NCI-H526 treated with DMSO at 0.1 percent for 48 hours (cell line): ENCODE measurements around the gene FAM81A.
"Not testable (repeated sequence)": the region's sequence is repeated elsewhere in the genome, so short reads cannot be mapped to it uniquely, and the experiment has no call there.

Source experiments
- DNase-seq: peaks from one replicate; lab custom pipeline; 2025; lab: John Stamatoyannopoulos, UW

FAM81A gene

GRCh38 chr15:59437817-59438624 lies at the start of gene FAM81A:
Gene FAM81A, plus strand, starts transcription at chr15:59438186. Its CDS starts 20,441 bp downstream, at chr15:59458627.
- peak; percentile 61 for DNase-seq

DNA sequence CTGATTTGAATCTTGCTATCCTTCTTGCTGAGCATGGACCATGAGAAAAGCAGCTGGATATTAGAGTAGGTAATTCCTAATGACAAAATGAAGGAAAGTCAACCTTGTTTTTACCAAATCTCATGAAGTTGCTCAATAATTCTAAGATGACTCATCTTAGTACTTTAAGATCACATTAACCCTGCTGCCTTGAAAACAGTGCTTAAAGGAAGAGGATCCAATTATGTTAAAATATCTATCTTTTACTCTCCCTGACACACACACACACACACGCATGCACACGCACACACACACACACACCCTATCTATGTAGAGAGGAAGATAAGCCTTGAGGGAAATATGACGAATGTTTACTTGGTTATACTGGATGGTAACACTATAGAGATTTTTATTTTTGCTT lies 49.3 kb upstream of the FAM81A start:
- DNase-seq = no peak

DNA sequence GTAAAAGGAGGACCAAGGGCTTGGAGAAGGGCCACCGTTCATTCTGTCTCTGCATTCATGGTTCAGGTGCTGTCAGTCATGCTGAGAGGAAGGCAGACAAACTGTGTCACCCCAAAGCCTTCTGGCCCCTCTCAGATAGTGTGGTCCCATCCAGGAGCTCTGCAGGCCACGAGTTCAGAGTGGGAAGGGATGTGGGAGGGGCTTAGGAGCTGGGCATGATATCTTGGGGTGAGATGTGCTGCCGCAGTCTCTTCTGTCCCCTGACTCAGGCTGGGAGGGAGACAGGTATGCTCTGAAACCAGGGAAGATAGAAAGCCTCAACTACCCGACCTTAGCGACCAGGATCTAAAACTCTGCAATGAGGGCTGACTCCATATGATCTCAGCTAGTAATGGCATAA lies 45.7 kb upstream of the FAM81A start:
- DNase-seq = no peak

GRCh38 chr15:59394166-59394661 lies 43.8 kb upstream of the FAM81A start:
- no peak for DNase-seq

- no peak for DNase-seq
These were observed 41.8 kb upstream of the FAM81A start for GRCh38 chr15:59396211-59396610.

GRCh38 chr15:59396679-59397078 lies 41.3 kb upstream of the FAM81A start:
- DNase-seq = no peak

DNA sequence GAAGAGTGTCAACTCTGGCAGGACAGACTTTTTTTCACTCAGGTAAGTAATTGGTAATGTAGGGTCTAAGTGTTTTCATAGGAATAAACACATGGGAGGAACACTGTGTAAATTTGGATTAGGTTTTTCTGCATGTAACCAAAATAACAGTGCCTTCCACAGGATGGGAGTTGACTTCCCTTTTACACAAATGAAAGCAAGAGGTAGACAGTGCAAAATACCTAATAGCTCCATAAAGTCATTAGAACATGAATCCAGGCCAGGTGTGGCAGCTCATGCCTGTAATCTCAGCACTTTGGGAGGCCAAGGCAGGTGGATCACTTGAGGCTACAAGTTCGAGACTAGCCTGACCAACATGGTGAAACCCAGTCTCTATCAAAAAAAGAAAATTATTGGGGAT lies 39.8 kb upstream of the FAM81A start:
- DNase-seq = no peak

DNA sequence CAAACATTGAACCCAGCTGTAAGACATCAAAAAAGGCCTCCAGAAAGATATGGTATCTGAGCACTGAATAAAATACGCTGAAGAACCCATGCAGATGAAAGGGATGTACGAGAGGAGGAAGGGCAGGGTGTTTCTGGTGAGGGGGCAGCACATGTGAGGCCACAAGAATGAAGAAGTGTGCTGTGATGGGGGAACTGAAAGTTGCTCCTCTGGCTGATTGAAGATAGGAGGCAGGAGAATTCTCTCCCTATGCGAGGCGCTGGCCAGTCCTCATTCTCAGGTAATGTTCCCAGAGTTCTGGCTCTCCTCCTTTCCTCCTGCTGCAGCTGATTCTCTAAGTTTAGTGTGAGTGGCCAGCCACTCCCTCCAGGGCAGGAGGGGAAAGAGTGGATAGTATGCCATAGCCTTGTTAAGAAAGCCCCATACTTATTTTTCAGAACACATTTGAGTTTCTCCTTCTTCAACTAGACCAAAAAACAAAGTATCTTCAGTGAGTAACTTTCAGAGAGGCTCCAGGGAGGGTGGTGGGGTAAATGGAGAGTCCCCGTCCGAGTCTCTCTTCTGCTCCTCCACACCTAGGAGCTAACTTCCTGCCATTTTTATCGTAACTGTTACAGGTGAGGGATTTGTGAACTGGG lies 38.4 kb upstream of the FAM81A start:
- no peak for DNase-seq

- no peak for DNase-seq
These were observed 37.7 kb upstream of the FAM81A start for GRCh38 chr15:59400103-59400813.

DNA sequence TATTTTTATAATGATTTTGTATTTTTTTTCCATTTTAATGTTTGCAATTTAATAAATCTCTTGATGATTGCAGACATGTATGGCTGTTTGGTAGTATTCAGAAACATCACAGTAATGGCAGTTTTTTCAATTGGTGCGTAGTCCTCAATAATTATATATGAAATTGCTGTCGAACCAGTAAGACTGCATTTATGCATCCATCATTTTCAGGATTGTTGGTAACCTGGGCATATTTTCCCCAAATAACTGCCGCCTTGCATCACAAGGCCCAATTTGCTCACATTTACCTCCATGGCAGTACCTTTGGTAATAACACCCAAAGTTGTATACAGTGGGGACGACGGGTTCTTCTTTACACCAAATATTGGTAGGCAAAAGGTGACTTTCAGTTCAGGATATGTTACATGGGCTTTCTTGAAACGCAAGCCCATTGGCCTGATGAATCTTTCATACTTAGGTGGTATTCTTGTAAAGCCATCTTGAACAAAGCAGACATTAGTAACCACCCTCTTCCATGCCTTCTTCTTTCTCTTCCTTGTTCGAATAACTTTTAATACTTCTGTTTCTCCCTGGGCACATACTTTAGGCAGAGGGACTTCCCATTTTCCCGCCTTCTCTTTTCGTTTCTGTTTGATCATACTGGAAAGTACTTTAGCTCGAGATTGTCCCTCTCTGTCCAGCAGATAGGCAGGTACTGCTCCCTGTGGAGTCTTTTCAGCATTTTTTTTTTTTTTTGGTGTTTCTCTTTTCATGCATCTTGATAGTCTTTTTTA lies 36.7 kb upstream of the FAM81A start:
- DNase-seq = not testable (repeated sequence)

DNA sequence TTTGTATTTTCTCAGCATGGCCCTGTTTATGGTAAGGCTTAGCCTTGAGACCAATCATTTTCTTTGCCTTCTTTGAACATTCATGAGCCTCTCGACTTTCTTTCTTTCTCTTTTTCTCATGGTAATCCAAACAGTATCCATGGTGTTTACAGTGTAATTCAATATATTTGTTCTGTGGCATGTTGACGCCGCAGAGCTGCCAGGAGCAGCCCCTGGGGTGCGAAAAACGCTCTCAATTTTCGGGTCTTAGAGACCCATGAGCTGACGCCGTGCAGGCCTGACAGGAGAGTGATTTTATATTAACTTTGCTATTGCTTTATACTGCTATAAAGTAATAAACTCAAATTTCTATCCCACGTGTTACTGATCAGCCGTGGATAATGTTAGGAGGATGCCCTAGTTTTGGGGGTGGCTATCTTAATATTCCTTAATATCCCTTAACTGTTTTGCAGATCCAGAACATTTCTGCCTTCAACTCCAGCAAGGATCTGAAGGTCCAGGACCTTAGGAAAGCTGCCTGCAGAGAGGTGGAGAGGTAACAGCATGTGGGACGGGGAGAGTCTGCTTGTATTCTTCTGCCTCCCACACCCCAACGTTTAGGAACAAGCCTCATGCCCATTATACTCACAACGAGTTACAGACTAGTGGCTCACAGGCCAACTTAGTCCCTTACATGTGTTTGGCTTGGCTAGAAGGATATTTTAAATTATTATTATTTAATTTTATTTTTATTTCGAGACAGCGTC lies 36.0 kb upstream of the FAM81A start:
- peak; percentile 38 for DNase-seq

DNA sequence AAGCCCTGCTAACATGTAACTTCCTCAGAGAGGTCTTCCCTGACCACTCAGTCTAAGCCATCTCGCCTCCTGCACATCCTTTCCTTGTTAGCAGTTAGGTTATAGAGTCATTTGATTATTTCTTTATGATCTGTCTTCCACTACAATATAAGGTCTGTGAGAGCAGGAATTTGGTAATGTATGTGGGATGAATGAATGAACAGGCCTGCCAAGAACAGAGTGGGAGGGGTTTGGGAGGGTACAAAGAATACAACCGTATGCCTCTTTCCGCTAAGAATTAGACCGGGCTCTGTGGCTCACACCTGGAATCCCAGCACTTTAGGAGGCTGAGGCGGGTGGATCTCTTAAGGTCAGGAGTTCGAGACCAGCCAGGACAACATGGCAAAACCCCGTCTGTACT lies 32.9 kb upstream of the FAM81A start:
- DNase-seq = no peak

DNA sequence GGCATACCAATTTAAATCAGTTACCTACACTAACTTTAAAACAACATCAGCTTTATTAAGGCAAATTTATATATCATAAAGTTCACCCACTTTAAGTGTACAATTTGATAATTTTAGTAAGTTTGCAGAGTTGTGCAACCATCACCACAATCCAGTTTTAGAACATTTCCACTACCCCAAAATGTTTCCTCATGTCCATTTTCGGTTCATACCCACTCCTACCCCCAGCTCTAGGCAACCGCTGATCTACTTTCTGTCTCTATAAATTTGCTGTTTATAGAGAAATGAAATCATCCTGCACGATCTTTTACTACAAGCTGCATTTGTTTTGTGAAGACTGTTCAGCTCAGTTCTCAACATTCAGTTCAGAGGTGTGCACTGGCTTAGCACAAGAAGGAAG lies 31.5 kb upstream of the FAM81A start:
- no peak for DNase-seq

DNA sequence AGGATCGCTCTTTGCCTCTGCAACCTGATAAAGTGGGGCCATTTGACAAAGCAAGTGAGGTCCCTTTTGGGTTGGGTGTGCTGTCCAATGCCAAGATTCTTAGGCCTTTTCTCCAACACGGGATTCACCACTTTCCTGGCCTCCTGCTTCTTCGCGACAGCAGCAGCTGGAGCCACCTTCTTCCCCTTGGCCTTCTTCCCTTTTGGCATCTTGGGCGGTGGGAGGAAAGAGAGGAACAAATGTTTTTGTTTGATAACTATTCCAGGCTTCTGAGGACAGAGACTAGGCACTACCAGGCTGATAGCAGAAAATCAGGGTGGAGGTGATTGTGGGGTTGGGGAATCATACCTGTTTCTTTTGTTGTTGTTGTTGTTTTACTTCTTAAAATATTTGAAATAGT lies 30.0 kb upstream of the FAM81A start:
- no peak for DNase-seq

- no peak for DNase-seq
These were observed 27.5 kb upstream of the FAM81A start for GRCh38 chr15:59410391-59410896.

DNA sequence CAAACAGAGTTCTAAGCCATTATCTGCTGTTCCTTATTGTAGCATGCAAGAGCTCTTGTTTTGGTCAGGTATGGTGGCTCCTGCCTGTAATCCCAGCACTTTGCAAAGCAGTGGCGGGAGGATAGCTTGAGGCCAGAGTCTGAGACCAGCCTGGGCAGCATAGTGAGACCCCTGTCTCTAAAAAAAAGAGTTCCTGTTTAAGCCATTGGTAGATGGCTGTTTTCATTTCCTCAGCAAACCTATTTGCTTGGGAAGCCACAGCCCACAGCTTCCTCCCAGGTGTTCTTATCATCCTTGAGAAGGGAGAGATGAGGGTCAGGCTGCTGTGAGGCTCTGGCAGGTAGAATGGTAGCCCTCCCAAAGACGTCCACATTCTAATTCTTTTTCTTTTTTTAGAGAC lies 24.4 kb upstream of the FAM81A start:
- no peak for DNase-seq

- DNase-seq = no peak
These were observed 21.2 kb upstream of the FAM81A start for GRCh38 chr15:59416816-59417215.

GRCh38 chr15:59419170-59419569 lies 18.8 kb upstream of the FAM81A start:
- no peak for DNase-seq

GRCh38 chr15:59420108-59420507 lies 17.9 kb upstream of the FAM81A start:
- DNase-seq = no peak

DNA sequence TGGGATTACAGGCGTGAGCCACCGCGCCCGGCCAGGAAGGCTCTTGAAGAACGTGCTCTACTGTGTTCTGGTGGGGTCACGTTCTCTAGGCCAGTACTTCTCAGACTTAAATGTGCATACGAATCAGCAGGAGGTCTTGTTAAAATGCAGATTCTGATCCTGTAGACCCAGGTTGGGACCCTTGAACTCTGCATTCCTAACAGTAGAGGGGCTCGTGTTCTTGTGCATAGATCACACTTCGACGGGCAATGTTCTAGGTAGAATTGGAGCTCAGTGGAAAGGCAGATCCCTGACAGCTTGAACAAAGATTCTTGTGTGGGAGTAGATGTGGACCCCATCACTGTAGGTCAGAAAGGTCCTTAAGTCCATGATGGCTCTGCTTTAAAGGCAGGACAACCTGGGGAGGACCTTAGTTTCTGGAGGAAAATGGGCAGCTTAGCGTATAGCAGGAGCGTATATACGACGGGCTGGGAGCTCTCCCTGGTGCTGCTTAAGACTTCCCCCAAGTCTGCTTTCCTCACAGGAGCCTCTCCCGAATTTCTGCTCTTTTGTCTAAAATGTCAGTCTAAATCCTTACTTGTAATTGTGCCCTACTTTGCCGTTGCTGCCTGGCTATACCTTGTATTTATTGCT lies 16.9 kb upstream of the FAM81A start:
- no peak for DNase-seq

GRCh38 chr15:59424616-59425015 lies 13.4 kb upstream of the FAM81A start:
- DNase-seq = no peak
